Measurements from ENCODE around the gene ZNF740. TPM values are rescaled to one million over a fixed set of nuclear protein-coding genes. Genes with fewer than 3 reads are reported as not detected.
"Not testable (repeated sequence)": the region's sequence is repeated elsewhere in the genome, so short reads cannot be mapped to it uniquely, and the experiment has no call there.

Gene ZNF740
- total RNA-seq, 2 donors from 2014 or later, result 24.3 to 34.6 TPM

- H3K36me3 Mint-ChIP-seq (ENCODE audit: low read depth), result no peaks in the 10 kb centered on the region
These were observed 19.2 kb upstream of the ZNF740 start for GRCh38 chr12:53161119-53161911.

DNA sequence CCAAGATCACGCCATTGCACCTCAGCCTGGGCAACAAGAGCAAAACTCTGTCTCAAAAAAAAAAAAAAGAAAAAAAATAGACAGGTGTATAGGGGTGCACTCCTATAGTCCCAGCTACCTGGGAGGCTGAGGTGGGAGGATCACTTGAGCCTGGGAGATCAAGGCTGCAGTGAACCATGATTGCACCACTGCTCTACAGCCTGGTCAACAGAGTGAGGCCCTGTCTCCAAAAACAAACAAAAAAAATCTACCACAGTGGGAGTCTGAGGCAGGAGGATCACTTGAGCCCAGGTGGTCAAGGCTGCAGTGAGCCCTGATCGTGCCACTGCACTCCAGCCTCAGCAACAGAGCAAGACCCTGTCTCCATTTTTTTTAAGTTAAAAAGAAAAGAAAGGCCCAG is 17.5 kb upstream of the ZNF740 start:
- ATAC-seq; H3K4me3 Mint-ChIP-seq; H3K27ac Mint-ChIP-seq; H3K36me3 Mint-ChIP-seq (ENCODE audit: low read depth); DNase-seq; H3K9me3 ChIP-seq (ENCODE audit: control insufficient read depth, low read length, poor library complexity, severe bottlenecking); H3K27me3 Mint-ChIP-seq: not testable (repeated sequence)
- peaks cover 11% of the 10 kb centered on the region for H3K4me1 Mint-ChIP-seq

More at GRCh38 chr12:53161119-53161911, 19.2 kb upstream of the ZNF740 start:
- ATAC-seq (no peak), DNase-seq (no peak)
- H3K9me3 ChIP-seq (ENCODE audit: control insufficient read depth, low read length, poor library complexity, severe bottlenecking), result no peaks in the 10 kb centered on the region
- no peak overlapping the region for H3K27ac Mint-ChIP-seq
- H3K27me3 Mint-ChIP-seq, result no peaks in the 10 kb centered on the region
- peaks cover 11% of the 10 kb centered on the region for H3K4me1 Mint-ChIP-seq
- no peak overlapping the region for H3K4me3 Mint-ChIP-seq

DNA sequence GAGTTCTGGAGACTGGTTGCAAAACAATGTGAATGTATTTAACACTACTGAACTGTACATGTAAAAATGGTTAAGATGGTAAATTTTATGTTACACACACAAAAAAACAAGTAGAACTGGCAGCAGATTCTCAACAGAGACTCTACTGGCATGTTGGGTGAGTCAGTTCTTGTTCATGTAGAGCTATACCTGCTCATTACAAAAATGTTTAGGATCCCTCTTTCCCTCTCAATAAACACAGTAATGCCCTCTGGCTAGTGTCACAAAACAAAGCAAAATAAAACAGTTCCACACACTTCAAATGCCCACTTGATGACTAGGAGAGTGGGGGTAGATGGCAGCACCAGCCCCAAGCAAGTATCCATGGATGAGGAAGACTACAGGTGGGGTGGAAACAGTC is 13.7 kb upstream of the ZNF740 start:
- Mint-ChIP-seq H3K27ac (no peak overlapping the region), H3K4me3 (no peak overlapping the region), H3K4me1 (no peaks in the 10 kb centered on the region), H3K27me3 (no peaks in the 10 kb centered on the region), H3K36me3 (ENCODE audit: low read depth) (peaks cover 5% of the 10 kb centered on the region)
- no peak for DNase-seq
- no peak for ATAC-seq
- no peaks in the 10 kb centered on the region for H3K9me3 ChIP-seq (ENCODE audit: control insufficient read depth, low read length, poor library complexity, severe bottlenecking)

- no peak for DNase-seq
- no peaks in the 10 kb centered on the region for H3K27me3 Mint-ChIP-seq
- H3K4me1 Mint-ChIP-seq, result no peaks in the 10 kb centered on the region
These were observed 10.9 kb upstream of the ZNF740 start for GRCh38 chr12:53169644-53170043.

DNA sequence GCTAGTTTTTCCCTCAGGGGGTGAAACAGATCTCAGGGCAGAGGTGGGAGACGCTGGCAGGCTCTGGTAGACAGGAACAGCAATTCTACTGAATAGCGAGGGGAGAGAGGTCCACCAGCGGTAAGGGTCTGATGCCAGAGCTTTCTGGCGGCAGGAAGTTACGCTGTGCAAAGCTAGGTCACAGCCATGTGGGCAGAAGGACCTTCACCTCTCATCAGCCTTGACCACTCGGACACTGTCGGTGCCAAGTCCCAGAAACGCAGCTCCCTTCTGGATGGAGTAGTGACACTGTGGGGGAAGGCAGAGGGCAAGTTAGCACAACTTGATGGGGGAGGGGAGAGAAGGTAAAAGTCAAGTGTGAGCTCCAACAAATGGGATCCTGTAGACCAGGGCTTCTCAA is 10.3 kb upstream of the ZNF740 start:
- H3K27ac Mint-ChIP-seq, result no peak overlapping the region
- DNase-seq (no peak), ATAC-seq (no peak)
- H3K4me1 Mint-ChIP-seq, result peaks cover 4% of the 10 kb centered on the region
- H3K36me3 Mint-ChIP-seq (ENCODE audit: low read depth), result peaks cover 7% of the 10 kb centered on the region
- H3K9me3 ChIP-seq (ENCODE audit: control insufficient read depth, low read length, poor library complexity, severe bottlenecking), result no peaks in the 10 kb centered on the region
- H3K4me3 Mint-ChIP-seq, result no peak overlapping the region
- H3K27me3 Mint-ChIP-seq, result no peaks in the 10 kb centered on the region

More at GRCh38 chr12:53169644-53170043, 10.9 kb upstream of the ZNF740 start:
- Mint-ChIP-seq H3K4me3 (no peak overlapping the region), H3K27ac (no peak overlapping the region), H3K36me3 (ENCODE audit: low read depth) (peaks cover 7% of the 10 kb centered on the region)
- ATAC-seq, result no peak
- H3K9me3 ChIP-seq (ENCODE audit: control insufficient read depth, low read length, poor library complexity, severe bottlenecking), result no peaks in the 10 kb centered on the region

- DNase-seq (no peak), ATAC-seq (no peak)
- H3K9me3 ChIP-seq (ENCODE audit: control insufficient read depth, low read length, poor library complexity, severe bottlenecking), result no peaks in the 10 kb centered on the region
- Mint-ChIP-seq H3K27me3 (no peaks in the 10 kb centered on the region), H3K4me1 (peaks cover 5% of the 10 kb centered on the region), H3K36me3 (ENCODE audit: low read depth) (peaks cover 7% of the 10 kb centered on the region), H3K4me3 (no peak overlapping the region), H3K27ac (peak overlapping the region; percentile 74)
These were observed 9.4 kb upstream of the ZNF740 start for GRCh38 chr12:53170876-53171724.

DNA sequence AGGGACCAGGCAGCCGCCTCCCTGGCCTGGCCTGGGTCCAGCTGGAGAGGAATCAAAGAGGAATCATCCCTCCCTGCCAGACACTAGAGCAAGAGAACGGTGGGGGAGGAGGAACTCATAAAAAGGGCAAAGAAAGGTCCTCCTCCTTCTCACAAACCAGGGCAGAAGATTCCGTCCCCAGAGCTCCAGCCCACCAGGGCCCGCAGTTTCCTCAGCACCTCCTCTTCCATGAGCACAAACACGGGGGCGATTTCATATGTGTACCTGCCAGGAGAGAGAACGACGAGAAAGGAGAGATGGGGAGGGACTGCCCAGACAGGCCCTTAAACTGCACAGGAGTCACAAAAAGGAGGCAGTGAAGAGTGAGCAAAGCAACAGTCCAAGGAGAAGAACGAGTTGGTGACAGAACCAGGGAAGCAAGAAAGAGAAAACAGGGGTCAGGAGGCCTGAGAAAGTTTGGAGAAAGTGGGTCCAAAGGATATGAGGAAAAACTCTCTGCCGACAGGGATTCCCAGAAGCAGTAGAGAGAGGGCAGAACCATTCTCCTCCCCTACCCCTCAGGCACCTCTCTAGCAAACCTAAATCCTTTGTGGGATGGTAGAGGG is 8.7 kb upstream of the ZNF740 start:
- no peaks in the 10 kb centered on the region for H3K9me3 ChIP-seq (ENCODE audit: control insufficient read depth, low read length, poor library complexity, severe bottlenecking)
- H3K27me3 Mint-ChIP-seq, result no peaks in the 10 kb centered on the region
- peaks cover 5% of the 10 kb centered on the region for H3K4me1 Mint-ChIP-seq
- H3K4me3 Mint-ChIP-seq, result no peak overlapping the region
- DNase-seq (no peak), ATAC-seq (no peak)
- peaks cover 7% of the 10 kb centered on the region for H3K36me3 Mint-ChIP-seq (ENCODE audit: low read depth)
- peak overlapping the region; percentile 74 for H3K27ac Mint-ChIP-seq

- no peak for ATAC-seq
- Mint-ChIP-seq H3K27ac (peak overlapping the region; percentile 74), H3K36me3 (ENCODE audit: low read depth) (peaks cover 7% of the 10 kb centered on the region), H3K4me1 (peaks cover 5% of the 10 kb centered on the region), H3K4me3 (no peak overlapping the region), H3K27me3 (no peaks in the 10 kb centered on the region)
- no peaks in the 10 kb centered on the region for H3K9me3 ChIP-seq (ENCODE audit: control insufficient read depth, low read length, poor library complexity, severe bottlenecking)
- DNase-seq, result no peak
These were observed 8.2 kb upstream of the ZNF740 start for GRCh38 chr12:53172352-53172751.

DNA sequence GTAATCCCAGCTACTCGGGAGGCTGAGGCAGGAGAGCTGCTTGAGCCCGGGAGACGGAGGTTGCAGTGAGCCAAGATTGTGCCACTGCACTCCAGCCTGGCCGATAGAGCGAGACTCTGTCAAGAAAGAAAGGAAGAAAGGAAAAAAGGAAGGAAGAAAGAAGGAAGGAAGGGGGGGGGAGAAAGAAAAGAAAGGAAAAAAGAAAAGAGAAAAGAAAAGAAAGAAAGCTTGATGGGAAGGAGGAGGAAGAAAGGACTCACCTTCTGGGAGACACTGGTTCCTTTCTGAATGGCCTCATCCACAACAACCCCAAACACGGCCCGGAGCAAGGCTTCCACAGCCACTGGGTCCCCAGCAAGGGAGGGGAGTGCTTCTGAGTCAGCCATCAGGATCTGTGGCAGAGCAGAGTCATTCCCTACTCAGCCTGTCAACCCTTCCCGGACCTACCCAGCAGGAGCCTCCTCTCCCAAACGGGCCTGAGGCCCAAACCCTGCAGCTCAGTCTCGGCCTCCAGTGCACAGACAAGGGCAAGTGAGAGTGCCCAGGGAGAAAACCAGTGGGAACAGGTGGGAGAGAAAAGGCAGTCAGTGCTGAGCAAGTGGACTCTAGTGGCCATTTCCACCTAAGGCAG is 7.3 kb upstream of the ZNF740 start:
- ATAC-seq (no peak), DNase-seq (no peak)
- peaks cover 5% of the 10 kb centered on the region for H3K4me1 Mint-ChIP-seq
- no peak overlapping the region for H3K27ac Mint-ChIP-seq
- H3K9me3 ChIP-seq (ENCODE audit: control insufficient read depth, low read length, poor library complexity, severe bottlenecking), result no peaks in the 10 kb centered on the region
- no peaks in the 10 kb centered on the region for H3K27me3 Mint-ChIP-seq
- no peak overlapping the region for H3K4me3 Mint-ChIP-seq
- H3K36me3 Mint-ChIP-seq (ENCODE audit: low read depth), result peaks cover 7% of the 10 kb centered on the region

- peak overlapping the region; percentile 8 for H3K27ac Mint-ChIP-seq
- DNase-seq (no peak), ATAC-seq (no peak)
- H3K27me3 Mint-ChIP-seq, result no peaks in the 10 kb centered on the region
- H3K4me1 Mint-ChIP-seq, result peaks cover 14% of the 10 kb centered on the region
- no peaks in the 10 kb centered on the region for H3K9me3 ChIP-seq (ENCODE audit: control insufficient read depth, low read length, poor library complexity, severe bottlenecking)
- H3K36me3 Mint-ChIP-seq (ENCODE audit: low read depth), result peaks cover 7% of the 10 kb centered on the region
- no peak overlapping the region for H3K4me3 Mint-ChIP-seq
These were observed 5.5 kb upstream of the ZNF740 start for GRCh38 chr12:53174881-53175491.

DNA sequence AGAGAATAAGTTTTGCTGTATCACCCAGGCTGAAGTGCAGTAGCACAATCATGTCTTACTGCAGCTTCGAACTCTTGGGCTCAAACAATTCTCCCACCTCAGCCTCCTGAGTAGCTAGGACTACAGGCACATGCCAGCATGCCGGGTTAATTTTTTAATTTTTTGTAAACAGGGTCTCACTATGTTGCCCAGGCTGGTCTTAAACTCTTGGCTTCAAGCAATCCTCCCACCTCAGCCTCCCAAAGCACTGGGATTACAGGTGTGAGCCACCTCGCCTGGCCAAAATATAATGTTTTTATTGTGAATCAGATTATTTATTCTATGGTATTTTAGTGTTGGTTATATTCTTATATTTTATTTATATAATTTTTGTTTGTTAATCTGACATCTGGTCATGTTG is 3.8 kb upstream of the ZNF740 start:
- H3K4me3 Mint-ChIP-seq, result no peak overlapping the region
- H3K27ac Mint-ChIP-seq, result no peak overlapping the region
- peaks cover 2% of the 10 kb centered on the region for H3K36me3 Mint-ChIP-seq (ENCODE audit: low read depth)
- ATAC-seq (no peak), DNase-seq (no peak)
- no peaks in the 10 kb centered on the region for H3K9me3 ChIP-seq (ENCODE audit: control insufficient read depth, low read length, poor library complexity, severe bottlenecking)
- H3K4me1 Mint-ChIP-seq, result peaks cover 25% of the 10 kb centered on the region
- H3K27me3 Mint-ChIP-seq, result no peaks in the 10 kb centered on the region

DNA sequence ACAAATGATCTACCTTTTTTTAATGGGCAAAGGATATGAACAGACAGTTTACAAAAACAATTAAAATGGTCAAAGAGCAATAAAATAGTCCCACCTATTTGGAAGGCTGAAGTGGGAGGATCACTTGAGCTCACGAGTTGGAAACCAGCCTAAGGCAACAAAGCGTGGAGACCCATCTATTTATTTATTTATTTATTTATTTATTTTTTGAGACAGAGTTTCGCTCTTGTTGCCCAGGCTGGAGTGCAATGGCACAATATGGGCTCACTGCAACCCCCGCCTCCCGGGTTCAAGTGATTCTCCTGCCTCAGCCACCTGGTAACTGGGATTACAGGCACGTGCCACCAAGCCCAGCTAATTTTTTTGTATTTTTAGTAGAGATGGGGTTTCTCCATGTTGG is 3.1 kb upstream of the ZNF740 start:
- H3K4me1 Mint-ChIP-seq, result peaks cover 32% of the 10 kb centered on the region
- not testable (repeated sequence) for H3K4me3 Mint-ChIP-seq; H3K27me3 Mint-ChIP-seq; H3K27ac Mint-ChIP-seq; H3K36me3 Mint-ChIP-seq (ENCODE audit: low read depth); DNase-seq; ATAC-seq; H3K9me3 ChIP-seq (ENCODE audit: control insufficient read depth, low read length, poor library complexity, severe bottlenecking)

Measured in T-helper 17 cell (primary cell).